ENCODE measurements around the gene AXIN1.

DNA sequence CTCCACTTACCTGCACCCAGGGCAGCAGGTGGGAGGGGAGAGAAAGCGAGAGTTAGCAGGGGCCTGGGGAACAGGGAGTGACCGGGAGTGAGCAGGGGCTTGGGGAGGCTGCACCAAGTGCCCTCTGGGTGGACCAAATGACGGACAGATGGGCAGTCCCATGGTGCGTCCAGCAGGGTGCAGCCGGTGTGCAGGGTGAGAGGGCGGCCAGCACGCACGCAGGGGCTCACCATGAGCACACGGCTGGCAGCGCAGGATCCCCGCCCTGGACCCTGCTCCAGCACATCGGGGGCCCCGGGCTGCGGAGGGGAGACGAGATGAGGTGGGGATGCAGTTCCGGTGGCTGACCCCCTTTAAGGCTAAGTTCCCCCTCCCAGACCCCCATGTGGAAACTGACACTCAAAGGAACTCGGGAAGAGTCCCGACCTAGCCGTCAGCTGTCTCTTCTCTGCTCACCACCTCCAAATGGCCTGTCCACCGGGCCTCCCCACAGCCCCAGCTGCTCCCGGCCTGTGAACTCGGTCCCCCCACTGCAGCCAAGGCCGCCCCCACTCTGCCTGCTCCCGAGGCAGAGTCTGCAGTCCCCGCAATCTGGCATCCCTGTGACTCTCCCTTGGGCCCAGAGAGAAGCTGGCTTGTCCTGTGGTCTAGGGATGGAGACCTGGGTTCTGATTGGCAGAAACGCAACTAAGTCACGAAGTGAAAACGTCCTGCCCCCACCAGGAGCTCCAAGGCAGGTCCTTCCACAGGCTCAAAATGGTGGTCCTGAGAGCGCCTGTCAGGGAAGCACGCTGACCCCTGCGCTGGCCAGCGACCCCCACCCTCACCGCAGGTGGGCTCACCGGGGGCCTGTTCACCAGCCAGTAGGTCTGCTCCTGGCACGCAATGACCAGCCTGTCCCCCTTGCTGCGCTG lies 79.6 kb downstream of the AXIN1 start:
- no peak for TF ChIP-seq EP300 (IDR thresholded peaks at IDR 0.05)
- TF ChIP-seq POLR2A (IDR thresholded peaks at IDR 0.05): no peak
